IMR-90 (cell line): ENCODE data around the gene NACC2. TPM values are rescaled to one million over a fixed set of nuclear protein-coding genes. Genes with fewer than 3 reads are reported as not detected.

Experiments
- ATAC-seq: fragments of 200-7000 bp; cut with Tn5 transposase; 2 replicates; pipeline ENCODE4 v1.9.1; 2020; ENCODE audit warnings: low read depth, mild to moderate bottlenecking, moderate library complexity
- BruUV-seq: library from RNA; stranded (reverse); fragments of 400-500 nt; replicated peaks from 2 replicates; lab custom pipeline; 2021; lab: Mats Ljungman, UMichigan
- CTCF ChIA-PET: fragments of 300-600 bp; formaldehyde crosslinking; extraction: SDS; loops from one replicate; lab custom pipeline; 2021; ENCODE audit warnings: antibody characterized with exemption; lab: Yijun Ruan, JAX
- POLR2A ChIA-PET: fragments of 300-600 bp; sonication (Branson Sonifier 250); formaldehyde crosslinking; loops from one replicate; lab custom pipeline; 2022; ENCODE audit warnings: antibody characterized with exemption; ENCODE audit not compliant: unreplicated experiment; lab: Charles Lee
- DNase-seq: peaks from one replicate; pipeline ENCODE4 v3.0.0; 2013
- H2AFZ ChIP-seq: replicated peaks from 2 replicates; pipeline ENCODE3; 2013; ENCODE audit warnings: low read length, mild to moderate bottlenecking; ENCODE audit not compliant: poor library complexity
- H2AK5ac ChIP-seq: 2 replicates; pipeline ENCODE4 v1.6.1; 2013; ENCODE audit warnings: low read depth, low read length, inconsistent platforms
- H2AK9ac ChIP-seq: replicated peaks from 2 replicates; pipeline ENCODE3; 2013; ENCODE audit warnings: mild to moderate bottlenecking, low read depth, low read length, moderate library complexity; ENCODE audit not compliant: poor library complexity
- H2BK120ac ChIP-seq: 2 replicates; pipeline ENCODE4 v1.6.1; 2013; ENCODE audit warnings: low read depth, low read length, inconsistent platforms
- H2BK15ac ChIP-seq: 3 replicates; pipeline ENCODE4 v1.6.1; 2013; ENCODE audit warnings: low read depth, low read length, inconsistent platforms
- H2BK20ac ChIP-seq: 2 replicates; pipeline ENCODE4 v1.6.1; 2013; ENCODE audit warnings: low read depth, mild to moderate bottlenecking, inconsistent platforms, low read length, moderate library complexity
- H2BK5ac ChIP-seq: 2 replicates; pipeline ENCODE4 v1.6.1; 2013; ENCODE audit warnings: mild to moderate bottlenecking, low read depth, low read length, inconsistent platforms; ENCODE audit not compliant: poor library complexity, severe bottlenecking
- H3K14ac ChIP-seq: replicated peaks from 2 replicates; pipeline ENCODE4 v1.6.1; 2013; ENCODE audit warnings: low read depth, low read length, inconsistent platforms
- H3K18ac ChIP-seq: 2 replicates; pipeline ENCODE4 v1.6.1; 2013; ENCODE audit warnings: low read depth, low read length, control low read depth
- H3K23ac ChIP-seq: 2 replicates; pipeline ENCODE4 v1.6.1; 2013; ENCODE audit warnings: low read depth, low read length, inconsistent platforms
- H3K27ac ChIP-seq: 2 replicates; pipeline ENCODE4 v1.5.1; 2013; ENCODE audit warnings: mild to moderate bottlenecking, control low read depth, low read length; ENCODE audit not compliant: insufficient read depth
- H3K27me3 ChIP-seq: 2 replicates; pipeline ENCODE4 v1.6.1; 2013; ENCODE audit warnings: low read length; ENCODE audit not compliant: control insufficient read depth, insufficient read depth
- H3K36me3 ChIP-seq: 2 replicates; pipeline ENCODE4 v1.6.1; 2013; ENCODE audit warnings: low read length, mixed read lengths; ENCODE audit not compliant: control insufficient read depth, insufficient read depth
- H3K4ac ChIP-seq: 2 replicates; pipeline ENCODE4 v1.6.1; 2013; ENCODE audit warnings: low read depth, low read length, inconsistent platforms
- H3K4me1 ChIP-seq: 2 replicates; pipeline ENCODE4 v1.6.1; 2013; ENCODE audit warnings: low read length, mixed read lengths; ENCODE audit not compliant: control insufficient read depth, insufficient read depth
- H3K4me2 ChIP-seq: 2 replicates; pipeline ENCODE4 v1.6.1; 2013; ENCODE audit warnings: low read depth, mild to moderate bottlenecking, control low read depth, low read length, moderate library complexity
- H3K4me3 ChIP-seq: 2 replicates; pipeline ENCODE4 v1.5.1; 2013; ENCODE audit warnings: low read depth, mild to moderate bottlenecking, control low read depth, low read length, moderate library complexity; ENCODE audit not compliant: insufficient read depth
- H3K56ac ChIP-seq: 2 replicates; pipeline ENCODE4 v1.6.1; 2013; ENCODE audit warnings: low read length, inconsistent platforms; ENCODE audit not compliant: insufficient read depth; ENCODE audit errors: extremely low read depth
- H3K79me1 ChIP-seq, 2 experiments: 2 replicates each; pipeline ENCODE4 v1.6.1; 2013; ENCODE audit warnings: low read length in 2 of 2, inconsistent platforms in 1 of 2, low read depth in 1 of 2
- H3K9ac ChIP-seq: 2 replicates; pipeline ENCODE4 v1.6.1; 2013; ENCODE audit warnings: low read depth, low read length, control low read depth
- H3K9me1 ChIP-seq: 2 replicates; pipeline ENCODE4 v1.6.1; 2013; ENCODE audit warnings: low read length, inconsistent platforms; ENCODE audit not compliant: insufficient read depth
- H3K9me3 ChIP-seq: 2 replicates; pipeline ENCODE4 v1.6.1; 2013; ENCODE audit warnings: low read length; ENCODE audit not compliant: control insufficient read depth, insufficient read depth
- H4K20me1 ChIP-seq: 2 replicates; pipeline ENCODE4 v1.6.1; 2013; ENCODE audit warnings: low read length, inconsistent platforms; ENCODE audit not compliant: insufficient read depth
- H4K5ac ChIP-seq: 2 replicates; pipeline ENCODE4 v1.6.1; 2013; ENCODE audit warnings: mild to moderate bottlenecking, low read depth, low read length, control low read depth
- H4K8ac ChIP-seq, 2 experiments: 2 replicates each; pipeline ENCODE4 v1.6.1; 2013; ENCODE audit warnings: low read depth in 2 of 2, low read length in 2 of 2, control low read depth in 1 of 2, inconsistent platforms in 1 of 2
- H4K91ac ChIP-seq: 2 replicates; pipeline ENCODE4 v1.6.1; 2013; ENCODE audit warnings: low read depth, low read length, inconsistent platforms; ENCODE audit not compliant: insufficient read depth
- RCOR1 ChIP-seq: IDR thresholded peaks from 2 replicates; pipeline ENCODE4 v1.6.1; 2012; ENCODE audit warnings: mild to moderate bottlenecking, low read length, improper control_type of control experiment; ENCODE audit not compliant: insufficient replicate concordance
- WGBS, 2 experiments: methylation state at CpG; one replicate each; pipeline versions ENCODE4 v1.1.5 to v1.1.7; 2013; ENCODE audit warnings: missing lambda C conversion rate in 2 of 2; ENCODE audit not compliant: insufficient read length in 1 of 2; ENCODE audit errors: extremely low coverage in 2 of 2; 5-methylcytosine and 5-hydroxymethylcytosine counted together
- dilution Hi-C: fragments of 300-500 bp; cut with HindIII; formaldehyde crosslinking; loops from one replicate; pipeline ENCODE4 v1.14.3; 2018; ENCODE audit warnings: low sequenced_read_pairs; ENCODE audit not compliant: unreplicated experiment
- in situ Hi-C: fragments of 300-500 bp; cut with MboI; formaldehyde crosslinking; loops from 3 replicates; pipeline ENCODE4 v1.14.3; 2019; ENCODE audit warnings: low sequenced_read_pairs, inconsistent platforms, mixed read lengths
- intact Hi-C: fragments of 100-400 bp; cut with micrococcal nuclease; formaldehyde crosslinking; loops from 2 replicates; pipeline ENCODE4 v1.10.0; 2022
- polyA plus RNA-seq, 3 experiments: library from polyadenylated mRNA; depleted of rRNA; stranded (reverse); fragments of >200 nt; gene quantifications; 2 replicates each; pipeline ENCODE4 v1.2.3, GENCODE V29; 2012; ENCODE audit warnings: low replicate concordance in 1 of 3
- total RNA-seq: library from RNA; depleted of rRNA; stranded (reverse); fragments of >200 nt; gene quantifications from 2 replicates; pipeline ENCODE4 v1.2.3, GENCODE V29; 2012

Gene NACC2
- total and polyA plus RNA-seq, 2 of the 4 experiments (the other 2 are of a cell fraction): 7.9 to 19.0 TPM

GRCh38 chr9:136014924-136015633 lies 80.0 kb downstream of the NACC2 start:
- Histone ChIP-seq H3K9ac (no peak overlapping the region), H3K14ac (no peak overlapping the region), H4K5ac (no peak overlapping the region), H3K4me2 (no peak overlapping the region), H3K18ac (no peak overlapping the region), H4K8ac (no peak overlapping the region), H3K4me1 (peaks cover 6% of the 10 kb centered on the region), H3K27me3 (no peaks in the 10 kb centered on the region), H2AK9ac (peak overlapping the region; percentile 72), H2AFZ (no peak overlapping the region), H2BK15ac (no peak overlapping the region), H3K4me3 (no peak overlapping the region), H2BK120ac (no peak overlapping the region), H2BK20ac (no peak overlapping the region), H3K27ac (no peak overlapping the region), H3K36me3 (peaks cover 21% of the 10 kb centered on the region; the same call in 1 of the 2 replicates), H3K79me1 (peaks cover 6 to 56% of the 10 kb centered on the region in 2 experiments), H3K56ac (no peak overlapping the region), H4K20me1 (peaks cover 46% of the 10 kb centered on the region), H2AK5ac (no peak overlapping the region), H3K4ac (no peak overlapping the region), H3K9me3 (no peaks in the 10 kb centered on the region), H3K9me1 (peaks cover 9% of the 10 kb centered on the region), H2BK5ac (no peak overlapping the region), H3K23ac (no peak overlapping the region), H4K91ac (no peak overlapping the region)
- no TSS peak for BruUV-seq
- no peak for TF ChIP-seq RCOR1
- DNase-seq (no peak), ATAC-seq (no peak)
- in situ Hi-C loops (no loop called here), intact Hi-C loops (no loop called here), dilution Hi-C loops (no loop called here)
- 96% methylated on average over 4 of the region's 19 CpGs; no CpG with 5 or more reads in 1 of the 2 experiments for WGBS, 2 experiments
- ChIA-PET CTCF (no interaction called here), POLR2A (no interaction called here)
